ENCODE measurements around the gene PRDM12. TPM values are rescaled to one million over a fixed set of nuclear protein-coding genes. Genes with fewer than 3 reads are reported as not detected.

PRDM12 gene
- total RNA-seq, 1 donor from 2014 or later = not detected

- ATAC-seq (ENCODE audit: low read depth) (no peak), DNase-seq (no peak)
- ChIA-PET POLR2A (no interaction called here), CTCF (no interaction called here)
- Mint-ChIP-seq H3K4me3 (peak overlapping the region; percentile 58), H3K27me3 (peaks cover 51% of the 10 kb centered on the region), H3K36me3 (ENCODE audit: low read depth) (no peaks in the 10 kb centered on the region), H3K27ac (no peak overlapping the region), H3K4me1 (peaks cover 42% of the 10 kb centered on the region), H3K9me3 (no peaks in the 10 kb centered on the region)
- TF ChIP-seq CTCF (IDR thresholded peaks at IDR 0.05) = no peak
- intact Hi-C loops (cut with micrococcal nuclease) = loop anchor here (10.0 kb wide), 1 partner anchor 1931 kb away; no protein-coding TSS in a partner anchor
Observed at GRCh38 chr9:130663258-130663976, 977 bp upstream of the PRDM12 start.

GRCh38 chr9:130663977-130664250, 480 bp upstream of the PRDM12 start:
- Mint-ChIP-seq H3K27ac (no peak overlapping the region), H3K4me1 (peaks cover 40% of the 10 kb centered on the region), H3K4me3 (no peak overlapping the region), H3K9me3 (no peaks in the 10 kb centered on the region), H3K27me3 (peaks cover 49% of the 10 kb centered on the region), H3K36me3 (ENCODE audit: low read depth) (no peaks in the 10 kb centered on the region)
- intact Hi-C loops (cut with micrococcal nuclease) = loop anchor here (10.0 kb wide), 1 partner anchor 1931 kb away; no protein-coding TSS in a partner anchor
- CTCF ChIA-PET = no interaction called here
- DNase-seq (no peak), ATAC-seq (ENCODE audit: low read depth) (no peak)
- POLR2A ChIA-PET = no interaction called here
- TF ChIP-seq CTCF (IDR thresholded peaks at IDR 0.05) = no peak

- intact Hi-C loops (cut with micrococcal nuclease) = loop anchor here (10.0 kb wide), 1 partner anchor 1930 kb away; no protein-coding TSS in a partner anchor
- Mint-ChIP-seq H3K27me3 (peaks cover 50% of the 10 kb centered on the region), H3K4me3 (peak overlapping the region; percentile 46), H3K36me3 (ENCODE audit: low read depth) (no peaks in the 10 kb centered on the region), H3K9me3 (no peaks in the 10 kb centered on the region), H3K27ac (no peak overlapping the region), H3K4me1 (peaks cover 38% of the 10 kb centered on the region)
- TF ChIP-seq CTCF (IDR thresholded peaks at IDR 0.05) = no peak
- CTCF ChIA-PET = interaction anchor here (2.4 kb wide), 1 partner anchor 17 kb away, joined by 6 read pairs; no protein-coding TSS in a partner anchor
- DNase-seq (no peak), ATAC-seq (ENCODE audit: low read depth) (no peak)
- POLR2A ChIA-PET = no interaction called here
Observed at GRCh38 chr9:130665029-130665430, 636 bp downstream of the PRDM12 start.

- H3K4me1 Mint-ChIP-seq = peaks cover 38% of the 10 kb centered on the region
- ChIA-PET CTCF (interaction anchor here (2.4 kb wide), 1 partner anchor 16 kb away, joined by 6 read pairs; no protein-coding TSS in a partner anchor), POLR2A (no interaction called here)
- peak overlapping the region; percentile 46 for H3K4me3 Mint-ChIP-seq
- no peak for DNase-seq
- H3K27ac Mint-ChIP-seq = no peak overlapping the region
- no peaks in the 10 kb centered on the region for H3K36me3 Mint-ChIP-seq (ENCODE audit: low read depth)
- no peaks in the 10 kb centered on the region for H3K9me3 Mint-ChIP-seq
- peaks cover 55% of the 10 kb centered on the region for H3K27me3 Mint-ChIP-seq
- no peak for ATAC-seq (ENCODE audit: low read depth)
- no peak for TF ChIP-seq CTCF (IDR thresholded peaks at IDR 0.05)
- intact Hi-C loops (cut with micrococcal nuclease) = loop anchor here (10.0 kb wide), 1 partner anchor 1929 kb away; no protein-coding TSS in a partner anchor
Observed at GRCh38 chr9:130665431-130666392, 1.3 kb downstream of the PRDM12 start.
